SK-N-SH (cell line): ENCODE data around the gene EXD2. TPM values are rescaled to one million over a fixed set of nuclear protein-coding genes. Genes with fewer than 3 reads are reported as not detected.

Source experiments
- CTCF ChIA-PET: fragments of 300-600, 350-600 bp; formaldehyde crosslinking; extraction: SDS; loops from one replicate; lab custom pipeline; 2021; lab: Yijun Ruan, JAX
- POLR2A ChIA-PET: fragments of 350-600 bp; sonication (Branson Sonifier 250); formaldehyde crosslinking; extraction: SDS; loops from one replicate; lab custom pipeline; 2020; ENCODE audit warnings: antibody characterized with exemption, inconsistent platforms; lab: Yijun Ruan, JAX
- DNase-seq: peaks from one replicate; pipeline ENCODE4 v3.0.0; 2012
- H2AFZ ChIP-seq: fragments of 200-600 bp; sonication (generic); 2 replicates; pipeline ENCODE4 v1.8.1; 2016; ENCODE audit warnings: antibody characterized with exemption, mild to moderate bottlenecking, low read depth
- H3F3A ChIP-seq: fragments of 200-600 bp; sonication (generic); replicated peaks from 2 replicates; pipeline ENCODE3; 2016; ENCODE audit warnings: antibody characterized with exemption, mild to moderate bottlenecking; ENCODE audit not compliant: insufficient read depth
- H3K27ac ChIP-seq, 2 experiments: fragments of 200-500 bp in 1 of 2; fragments of 200-600 bp in 1 of 2; sonication (Bioruptor generic) in 1 of 2; sonication (generic), shearing (Covaris generic) in 1 of 2; 2 replicates each; pipeline versions ENCODE4 v1.5.1 to v1.6.1; 2014 to 2016; ENCODE audit warnings: low read depth in 2 of 2, inconsistent platforms in 1 of 2, low read length in 1 of 2, mild to moderate bottlenecking in 1 of 2, mixed read lengths in 1 of 2
- H3K27me3 ChIP-seq: fragments of 200-600 bp; sonication (generic), shearing (Covaris generic); 2 replicates; pipeline ENCODE4 v1.6.1; 2016; ENCODE audit warnings: mixed run types; ENCODE audit not compliant: insufficient read depth
- H3K36me3 ChIP-seq, 2 experiments: fragments of 200-500 bp in 1 of 2; fragments of 200-600 bp in 1 of 2; sonication (Bioruptor generic) in 1 of 2; sonication (generic) in 1 of 2; replicated peaks in 1 of 2; 2 replicates each; pipeline versions ENCODE3 to v1.5.1; 2014 to 2016; ENCODE audit warnings: low read length in 1 of 2, mild to moderate bottlenecking in 1 of 2; ENCODE audit not compliant: insufficient read depth in 2 of 2, control insufficient read depth in 1 of 2
- H3K4me1 ChIP-seq, 2 experiments: fragments of 200-500 bp in 1 of 2; fragments of 200-600 bp in 1 of 2; sonication (Bioruptor generic) in 1 of 2; sonication (generic), shearing (Covaris generic) in 1 of 2; 2 replicates each; pipeline versions ENCODE4 v1.5.1 to v1.6.1; 2014 to 2016; ENCODE audit warnings: low read depth in 1 of 2, low read length in 1 of 2, mixed run types in 1 of 2; ENCODE audit not compliant: insufficient read depth in 2 of 2, control insufficient read depth in 1 of 2
- H3K4me2 ChIP-seq: fragments of 200-600 bp; sonication (generic), shearing (Covaris generic); 2 replicates; pipeline ENCODE4 v1.6.1; 2017; ENCODE audit warnings: mixed run types
- H3K4me3 ChIP-seq, 2 experiments: fragments of 200-500 bp in 1 of 2; fragments of 200-600 bp in 1 of 2; sonication (Bioruptor generic) in 1 of 2; sonication (generic), shearing (Covaris generic) in 1 of 2; 2 replicates each; pipeline versions ENCODE4 v1.5.1 to v1.8.1; 2014 to 2016; ENCODE audit warnings: low read depth in 2 of 2, inconsistent platforms in 1 of 2, low read length in 1 of 2, mild to moderate bottlenecking in 1 of 2, mixed read lengths in 1 of 2, moderate library complexity in 1 of 2
- H3K79me2 ChIP-seq: fragments of 200-600 bp; sonication (generic); 2 replicates; pipeline ENCODE4 v1.8.1; 2017; ENCODE audit warnings: mild to moderate bottlenecking; ENCODE audit not compliant: insufficient read depth
- H3K9ac ChIP-seq: fragments of 200-600 bp; sonication (generic); 2 replicates; pipeline ENCODE4 v1.6.1; 2017; ENCODE audit warnings: mixed run types
- H3K9me2 ChIP-seq: fragments of 200-600 bp; sonication (generic); 2 replicates; pipeline ENCODE4 v1.6.1; 2017; ENCODE audit warnings: mixed run types
- H3K9me3 ChIP-seq: fragments of 200-600 bp; sonication (generic); 2 replicates; pipeline ENCODE4 v1.6.1; 2017; ENCODE audit warnings: mixed run types, mild to moderate bottlenecking, moderate library complexity
- H4K20me1 ChIP-seq: fragments of 200-600 bp; sonication (generic); 2 replicates; pipeline ENCODE4 v1.6.1; 2017; ENCODE audit warnings: mild to moderate bottlenecking, mixed run types; ENCODE audit not compliant: insufficient read depth
- CHD2 ChIP-seq: fragments of 150-350 bp; IDR thresholded peaks from 2 replicates; pipeline ENCODE4 v1.6.1; 2018; ENCODE audit warnings: low read length; ENCODE audit not compliant: partially characterized antibody
- MXI1 ChIP-seq: IDR thresholded peaks from 2 replicates; pipeline ENCODE4 v1.6.1; 2012; ENCODE audit warnings: mild to moderate bottlenecking, low read depth, low read length, improper control_type of control experiment
- WGBS: methylation state at CpG from one replicate; pipeline ENCODE4 v1.1.6; 2017; ENCODE audit warnings: low lambda C conversion rate; 5-methylcytosine and 5-hydroxymethylcytosine counted together
- polyA plus RNA-seq, 3 experiments: library from polyadenylated mRNA; depleted of rRNA; stranded (reverse); fragments of >200 nt; gene quantifications; 2 replicates each; pipeline ENCODE4 v1.2.3, GENCODE V29; 2012
- TF ChIP-seq, protein P1 (sequence below): fragments of 150-350 bp; IDR thresholded peaks from 2 replicates; pipeline ENCODE4 v1.6.1; 2016; ENCODE audit warnings: mild to moderate bottlenecking, low read depth, low read length
- TF ChIP-seq, protein P2 (sequence below): fragments of 200-600 bp; sonication (generic); IDR thresholded peaks from 2 replicates; pipeline ENCODE4 v1.6.1; 2017; ENCODE audit warnings: antibody characterized with exemption, mild to moderate bottlenecking, moderate library complexity
- TF ChIP-seq, protein P3 (sequence below): IDR thresholded peaks from 2 replicates; pipeline ENCODE4 v1.6.1; 2012; ENCODE audit warnings: mild to moderate bottlenecking, low read depth, low read length, moderate library complexity

Gene EXD2
- polyA plus RNA-seq, 1 of the 3 experiments (the other 2 are of a cell fraction), result 15.1 TPM

DNA sequence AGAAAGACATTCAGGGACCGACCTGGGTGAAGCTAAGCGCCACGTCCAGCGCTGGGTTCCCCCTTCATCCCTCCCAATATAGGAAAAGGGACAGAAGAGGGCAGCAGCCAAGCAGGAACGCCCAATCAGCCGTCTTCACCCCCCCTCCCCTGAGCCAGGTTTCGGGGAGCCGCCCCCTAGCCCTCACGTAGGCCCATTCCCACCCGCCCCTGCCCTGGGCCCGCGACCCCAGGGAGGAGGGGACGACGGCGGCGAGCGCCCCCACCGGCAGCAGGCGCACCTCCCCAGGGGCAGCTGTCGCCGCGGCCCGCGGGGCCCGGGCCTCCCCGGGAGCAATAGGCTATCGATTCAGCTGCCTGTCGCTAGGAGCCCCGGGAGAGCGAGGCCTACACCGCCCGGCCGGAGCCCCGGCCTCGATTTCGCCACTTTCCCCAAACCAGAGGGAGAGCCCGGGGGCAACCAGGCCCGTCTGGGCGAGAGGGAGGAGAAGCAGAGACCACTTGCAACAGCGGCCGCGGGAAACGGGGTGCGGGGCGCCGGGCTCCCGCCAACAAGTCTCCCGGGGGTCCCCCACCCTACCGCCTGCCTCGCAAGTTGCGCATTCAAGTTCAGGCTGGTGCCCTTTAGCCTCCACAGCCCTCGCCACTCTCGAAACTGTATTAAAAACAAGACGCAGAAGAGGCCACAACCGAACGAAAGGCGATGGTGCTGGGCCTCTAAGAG lies 39.7 kb upstream of the EXD2 start (continued):
- TF ChIP-seq, protein P1, sequence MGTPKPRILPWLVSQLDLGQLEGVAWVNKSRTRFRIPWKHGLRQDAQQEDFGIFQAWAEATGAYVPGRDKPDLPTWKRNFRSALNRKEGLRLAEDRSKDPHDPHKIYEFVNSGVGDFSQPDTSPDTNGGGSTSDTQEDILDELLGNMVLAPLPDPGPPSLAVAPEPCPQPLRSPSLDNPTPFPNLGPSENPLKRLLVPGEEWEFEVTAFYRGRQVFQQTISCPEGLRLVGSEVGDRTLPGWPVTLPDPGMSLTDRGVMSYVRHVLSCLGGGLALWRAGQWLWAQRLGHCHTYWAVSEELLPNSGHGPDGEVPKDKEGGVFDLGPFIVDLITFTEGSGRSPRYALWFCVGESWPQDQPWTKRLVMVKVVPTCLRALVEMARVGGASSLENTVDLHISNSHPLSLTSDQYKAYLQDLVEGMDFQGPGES, result no peak
- TF ChIP-seq, protein P2, sequence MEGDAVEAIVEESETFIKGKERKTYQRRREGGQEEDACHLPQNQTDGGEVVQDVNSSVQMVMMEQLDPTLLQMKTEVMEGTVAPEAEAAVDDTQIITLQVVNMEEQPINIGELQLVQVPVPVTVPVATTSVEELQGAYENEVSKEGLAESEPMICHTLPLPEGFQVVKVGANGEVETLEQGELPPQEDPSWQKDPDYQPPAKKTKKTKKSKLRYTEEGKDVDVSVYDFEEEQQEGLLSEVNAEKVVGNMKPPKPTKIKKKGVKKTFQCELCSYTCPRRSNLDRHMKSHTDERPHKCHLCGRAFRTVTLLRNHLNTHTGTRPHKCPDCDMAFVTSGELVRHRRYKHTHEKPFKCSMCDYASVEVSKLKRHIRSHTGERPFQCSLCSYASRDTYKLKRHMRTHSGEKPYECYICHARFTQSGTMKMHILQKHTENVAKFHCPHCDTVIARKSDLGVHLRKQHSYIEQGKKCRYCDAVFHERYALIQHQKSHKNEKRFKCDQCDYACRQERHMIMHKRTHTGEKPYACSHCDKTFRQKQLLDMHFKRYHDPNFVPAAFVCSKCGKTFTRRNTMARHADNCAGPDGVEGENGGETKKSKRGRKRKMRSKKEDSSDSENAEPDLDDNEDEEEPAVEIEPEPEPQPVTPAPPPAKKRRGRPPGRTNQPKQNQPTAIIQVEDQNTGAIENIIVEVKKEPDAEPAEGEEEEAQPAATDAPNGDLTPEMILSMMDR, result peak; percentile 47
- TF ChIP-seq CHD2 (no peak), MXI1 (peak; percentile 38; the same call in 1 of the 2 replicates)

DNA sequence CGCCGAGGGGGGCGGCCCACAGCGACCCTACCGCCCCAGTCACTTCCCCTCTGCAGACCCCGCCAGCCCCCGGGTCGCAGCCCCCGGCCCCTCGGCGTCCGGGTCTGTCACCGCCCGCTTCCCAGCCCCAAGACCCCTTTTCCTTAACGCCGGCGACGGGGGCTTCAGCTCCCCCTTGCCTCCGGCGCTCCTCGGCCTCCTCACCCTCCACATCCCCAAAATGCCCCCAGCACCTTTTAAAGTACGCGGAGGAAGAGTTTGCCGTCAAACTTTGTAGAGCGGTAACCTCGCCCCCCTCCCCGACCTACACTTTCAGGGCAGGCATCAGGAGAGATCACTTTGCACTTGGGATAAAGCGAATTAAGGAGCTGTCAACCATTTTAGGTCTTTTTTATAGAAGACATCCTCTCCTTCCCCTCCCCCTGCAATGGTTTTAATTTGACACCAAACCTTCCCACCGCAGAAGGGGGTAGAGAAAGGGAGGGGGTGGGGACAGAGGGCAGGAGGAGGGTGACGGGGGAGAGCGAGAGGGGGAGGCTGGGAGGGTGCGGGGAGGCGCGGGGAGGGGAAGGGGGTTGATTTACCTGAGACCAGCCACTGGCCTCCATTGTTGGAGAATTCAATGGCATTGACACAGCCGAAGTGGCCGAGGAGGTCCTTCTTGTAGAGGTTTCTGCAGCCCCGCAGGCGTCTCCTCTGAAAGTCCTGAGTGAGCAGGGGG lies 39.0 kb upstream of the EXD2 start:
- no peaks in the 10 kb centered on the region for H3K9me2 ChIP-seq
- H3K27ac ChIP-seq, result peak overlapping the region; percentile 86
- H3K27me3 ChIP-seq, result no peaks in the 10 kb centered on the region
- H3K4me1 ChIP-seq, result peaks cover 18 to 19% of the 10 kb centered on the region in 2 experiments; a peak in 3 of 4 replicates
- WGBS, result under 1% methylated on average over 34 of the region's 38 CpGs
- peak; percentile 67 for DNase-seq
- H3K79me2 ChIP-seq, result peaks cover 51% of the 10 kb centered on the region
- peak overlapping the region; percentile 88 to 91 for H3K4me3 ChIP-seq
- peaks cover 14% of the 10 kb centered on the region for H3F3A ChIP-seq
- peak overlapping the region; percentile 48; the same call in 1 of the 2 replicates for H2AFZ ChIP-seq
- peaks cover 31% of the 10 kb centered on the region for H4K20me1 ChIP-seq
- CTCF ChIA-PET, result interaction anchor here (0.6 to 4.7 kb wide), 12 partner anchors 13 to 308 kb away, joined by 3 to 66 read pairs (median 3); partner anchors contain the start of gene EXD2
- TF ChIP-seq CHD2, result peak; percentile 65
- TF ChIP-seq, protein P3, sequence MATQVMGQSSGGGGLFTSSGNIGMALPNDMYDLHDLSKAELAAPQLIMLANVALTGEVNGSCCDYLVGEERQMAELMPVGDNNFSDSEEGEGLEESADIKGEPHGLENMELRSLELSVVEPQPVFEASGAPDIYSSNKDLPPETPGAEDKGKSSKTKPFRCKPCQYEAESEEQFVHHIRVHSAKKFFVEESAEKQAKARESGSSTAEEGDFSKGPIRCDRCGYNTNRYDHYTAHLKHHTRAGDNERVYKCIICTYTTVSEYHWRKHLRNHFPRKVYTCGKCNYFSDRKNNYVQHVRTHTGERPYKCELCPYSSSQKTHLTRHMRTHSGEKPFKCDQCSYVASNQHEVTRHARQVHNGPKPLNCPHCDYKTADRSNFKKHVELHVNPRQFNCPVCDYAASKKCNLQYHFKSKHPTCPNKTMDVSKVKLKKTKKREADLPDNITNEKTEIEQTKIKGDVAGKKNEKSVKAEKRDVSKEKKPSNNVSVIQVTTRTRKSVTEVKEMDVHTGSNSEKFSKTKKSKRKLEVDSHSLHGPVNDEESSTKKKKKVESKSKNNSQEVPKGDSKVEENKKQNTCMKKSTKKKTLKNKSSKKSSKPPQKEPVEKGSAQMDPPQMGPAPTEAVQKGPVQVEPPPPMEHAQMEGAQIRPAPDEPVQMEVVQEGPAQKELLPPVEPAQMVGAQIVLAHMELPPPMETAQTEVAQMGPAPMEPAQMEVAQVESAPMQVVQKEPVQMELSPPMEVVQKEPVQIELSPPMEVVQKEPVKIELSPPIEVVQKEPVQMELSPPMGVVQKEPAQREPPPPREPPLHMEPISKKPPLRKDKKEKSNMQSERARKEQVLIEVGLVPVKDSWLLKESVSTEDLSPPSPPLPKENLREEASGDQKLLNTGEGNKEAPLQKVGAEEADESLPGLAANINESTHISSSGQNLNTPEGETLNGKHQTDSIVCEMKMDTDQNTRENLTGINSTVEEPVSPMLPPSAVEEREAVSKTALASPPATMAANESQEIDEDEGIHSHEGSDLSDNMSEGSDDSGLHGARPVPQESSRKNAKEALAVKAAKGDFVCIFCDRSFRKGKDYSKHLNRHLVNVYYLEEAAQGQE, result no peak
- TF ChIP-seq, all 33 proteins: peak for 1
- H3K36me3 ChIP-seq, result peaks cover 11 to 17% of the 10 kb centered on the region in 2 experiments
- POLR2A ChIA-PET, result interaction anchor here (0.6 to 1.0 kb wide), 3 partner anchors 39 to 246 kb away, joined by 3 read pairs; partner anchors contain the start of genes ERH, EXD2 and SLC39A9
- peak overlapping the region; percentile 91 for H3K9ac ChIP-seq
- H3K4me2 ChIP-seq, result peak overlapping the region; percentile 91
- H3K9me3 ChIP-seq, result no peaks in the 10 kb centered on the region
